ENCODE measurements around the gene KLF11.

The KLF11 gene

DNA sequence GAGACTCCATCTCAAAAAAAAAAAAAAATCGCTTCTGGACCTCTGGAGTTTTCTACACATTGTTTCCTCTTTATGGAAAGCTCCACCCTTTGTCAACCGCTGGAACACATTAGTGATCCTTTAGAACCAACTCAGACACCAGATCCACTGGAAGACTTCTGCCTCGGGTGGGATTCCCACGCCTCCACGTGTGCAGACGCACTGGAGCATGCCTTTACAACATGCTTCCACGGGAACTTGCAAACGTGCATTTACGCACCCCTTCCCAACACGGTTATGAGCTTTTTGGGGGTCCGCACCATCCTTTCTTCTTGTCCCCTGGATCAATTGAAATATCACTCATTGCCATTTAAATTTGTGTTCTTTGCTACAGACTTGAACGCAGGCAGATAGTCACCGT, 31.8 kb downstream of the KLF11 start:
- in situ Hi-C loops (cut with HindIII; ENCODE audit: low sequenced_read_pairs): no loop called here
- no peak overlapping the region for H3K4me3 ChIP-seq (ENCODE audit: low read depth, low read length)
- DNase-seq (ENCODE audit: low read depth): no peak
- TF ChIP-seq, protein P1, sequence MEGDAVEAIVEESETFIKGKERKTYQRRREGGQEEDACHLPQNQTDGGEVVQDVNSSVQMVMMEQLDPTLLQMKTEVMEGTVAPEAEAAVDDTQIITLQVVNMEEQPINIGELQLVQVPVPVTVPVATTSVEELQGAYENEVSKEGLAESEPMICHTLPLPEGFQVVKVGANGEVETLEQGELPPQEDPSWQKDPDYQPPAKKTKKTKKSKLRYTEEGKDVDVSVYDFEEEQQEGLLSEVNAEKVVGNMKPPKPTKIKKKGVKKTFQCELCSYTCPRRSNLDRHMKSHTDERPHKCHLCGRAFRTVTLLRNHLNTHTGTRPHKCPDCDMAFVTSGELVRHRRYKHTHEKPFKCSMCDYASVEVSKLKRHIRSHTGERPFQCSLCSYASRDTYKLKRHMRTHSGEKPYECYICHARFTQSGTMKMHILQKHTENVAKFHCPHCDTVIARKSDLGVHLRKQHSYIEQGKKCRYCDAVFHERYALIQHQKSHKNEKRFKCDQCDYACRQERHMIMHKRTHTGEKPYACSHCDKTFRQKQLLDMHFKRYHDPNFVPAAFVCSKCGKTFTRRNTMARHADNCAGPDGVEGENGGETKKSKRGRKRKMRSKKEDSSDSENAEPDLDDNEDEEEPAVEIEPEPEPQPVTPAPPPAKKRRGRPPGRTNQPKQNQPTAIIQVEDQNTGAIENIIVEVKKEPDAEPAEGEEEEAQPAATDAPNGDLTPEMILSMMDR (IDR thresholded peaks at IDR 0.05; ENCODE audit: low read depth, low read length, missing control alignments): no peak

DNA sequence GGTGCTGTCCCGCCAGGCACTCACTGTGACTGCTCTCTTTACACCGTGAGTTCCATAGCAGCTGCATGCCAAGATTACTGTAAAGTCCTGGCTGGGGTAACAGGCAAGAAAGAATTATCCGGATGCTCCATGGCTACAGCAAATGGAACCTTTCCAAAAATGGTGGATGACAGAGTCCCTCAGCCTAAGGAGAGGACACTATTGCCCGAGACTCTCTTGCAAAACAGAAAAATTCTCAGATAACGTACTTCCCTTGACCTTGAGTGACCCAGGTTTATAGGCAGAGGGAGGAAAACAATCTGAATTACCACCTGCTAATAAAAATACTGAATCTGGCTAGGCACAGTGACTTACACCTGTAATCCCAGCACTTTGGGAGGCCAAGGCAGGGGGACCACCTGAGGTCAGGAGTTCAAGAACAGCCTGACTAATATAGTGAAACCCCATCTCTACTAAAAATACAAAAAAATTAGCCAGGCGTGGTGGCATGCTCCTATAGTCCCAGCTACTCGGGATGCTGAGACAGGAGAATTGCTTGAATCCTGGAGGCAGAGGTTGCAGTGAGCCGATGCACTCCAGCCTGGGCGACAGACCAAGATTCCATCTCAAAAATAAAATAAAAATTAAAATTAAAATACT, 32.3 kb downstream of the KLF11 start:
- TF ChIP-seq, protein P1 (IDR thresholded peaks at IDR 0.05; ENCODE audit: low read depth, low read length, missing control alignments): no peak
- in situ Hi-C loops (cut with HindIII; ENCODE audit: low sequenced_read_pairs): no loop called here
- no peak for DNase-seq (ENCODE audit: low read depth)
- no peak overlapping the region for H3K4me3 ChIP-seq (ENCODE audit: low read depth, low read length)

DNA sequence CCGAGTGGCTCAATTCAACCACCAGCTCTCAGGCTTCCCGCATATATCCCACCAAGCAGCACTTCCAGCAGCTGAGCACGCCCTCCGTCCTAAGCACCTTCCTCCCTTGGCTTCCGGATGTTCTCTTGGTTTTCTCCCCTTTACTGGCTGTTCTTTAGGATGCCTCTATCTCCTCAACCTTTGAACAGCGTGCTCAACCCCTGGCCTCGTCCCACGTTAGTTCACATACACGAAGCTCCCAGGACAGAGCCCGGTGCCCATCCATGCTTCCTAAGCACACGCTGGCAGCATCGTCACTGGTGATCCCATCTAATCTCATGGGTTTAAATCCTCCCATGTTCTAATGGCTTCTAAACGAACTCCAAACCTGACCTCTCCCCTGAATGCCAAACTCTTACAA, 33.2 kb downstream of the KLF11 start:
- in situ Hi-C loops (cut with HindIII; ENCODE audit: low sequenced_read_pairs): no loop called here
- no peak overlapping the region for H3K4me3 ChIP-seq (ENCODE audit: low read depth, low read length)
- TF ChIP-seq, protein P1 (IDR thresholded peaks at IDR 0.05; ENCODE audit: low read depth, low read length, missing control alignments): no peak
- DNase-seq (ENCODE audit: low read depth): no peak

DNA sequence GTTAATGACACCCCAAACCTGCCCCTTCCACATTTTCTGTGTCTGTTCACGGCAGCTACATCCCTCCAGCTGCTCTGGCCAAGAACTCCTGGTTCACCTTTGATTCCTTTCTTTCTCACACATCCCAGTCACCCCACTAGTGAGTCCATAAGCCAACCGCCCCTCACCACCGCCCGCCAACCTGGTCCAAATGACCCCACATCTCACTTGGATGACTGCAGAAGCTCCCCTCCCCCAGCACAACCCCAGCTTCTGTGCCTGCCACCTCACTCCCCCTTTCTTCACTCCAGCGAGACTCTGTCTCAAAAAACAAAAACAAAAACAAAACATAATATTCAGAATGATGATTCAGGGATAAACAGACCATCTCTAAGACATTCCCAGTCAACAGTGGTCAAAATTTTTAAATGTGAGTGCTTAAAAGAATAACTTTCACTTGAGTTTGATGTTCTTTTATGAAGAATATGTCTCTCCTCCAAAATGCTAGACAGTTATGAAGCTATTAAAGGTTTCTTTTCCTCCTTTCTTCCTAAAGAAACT, 33.7 kb downstream of the KLF11 start:
- in situ Hi-C loops (cut with HindIII; ENCODE audit: low sequenced_read_pairs): no loop called here
- H3K4me3 ChIP-seq (ENCODE audit: low read depth, low read length): no peak overlapping the region
- TF ChIP-seq, protein P1 (IDR thresholded peaks at IDR 0.05; ENCODE audit: low read depth, low read length, missing control alignments): no peak
- no peak for DNase-seq (ENCODE audit: low read depth)

DNA sequence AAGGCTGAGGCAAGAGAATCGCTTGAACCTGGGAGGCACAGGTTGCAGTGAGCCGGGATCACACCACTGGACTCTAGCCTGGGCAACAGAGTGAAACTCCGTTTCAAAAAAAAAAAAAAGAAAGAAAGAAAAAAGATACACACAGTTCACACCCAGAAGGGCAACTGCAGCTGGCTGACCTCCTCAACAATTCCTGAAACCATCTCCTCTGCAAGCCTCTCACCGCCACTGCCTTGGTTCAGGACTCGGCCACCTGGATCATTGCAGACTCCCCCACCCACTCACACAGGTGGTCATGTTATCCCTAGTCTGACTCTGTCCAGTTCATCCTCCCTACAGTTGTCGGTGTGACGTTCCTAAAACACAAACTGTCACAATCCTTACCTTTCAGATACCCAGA, 34.7 kb downstream of the KLF11 start:
- no peak for DNase-seq (ENCODE audit: low read depth)
- TF ChIP-seq, protein P1 (IDR thresholded peaks at IDR 0.05; ENCODE audit: low read depth, low read length, missing control alignments): no peak
- in situ Hi-C loops (cut with HindIII; ENCODE audit: low sequenced_read_pairs): no loop called here
- H3K4me3 ChIP-seq (ENCODE audit: low read depth, low read length): no peak overlapping the region

DNA sequence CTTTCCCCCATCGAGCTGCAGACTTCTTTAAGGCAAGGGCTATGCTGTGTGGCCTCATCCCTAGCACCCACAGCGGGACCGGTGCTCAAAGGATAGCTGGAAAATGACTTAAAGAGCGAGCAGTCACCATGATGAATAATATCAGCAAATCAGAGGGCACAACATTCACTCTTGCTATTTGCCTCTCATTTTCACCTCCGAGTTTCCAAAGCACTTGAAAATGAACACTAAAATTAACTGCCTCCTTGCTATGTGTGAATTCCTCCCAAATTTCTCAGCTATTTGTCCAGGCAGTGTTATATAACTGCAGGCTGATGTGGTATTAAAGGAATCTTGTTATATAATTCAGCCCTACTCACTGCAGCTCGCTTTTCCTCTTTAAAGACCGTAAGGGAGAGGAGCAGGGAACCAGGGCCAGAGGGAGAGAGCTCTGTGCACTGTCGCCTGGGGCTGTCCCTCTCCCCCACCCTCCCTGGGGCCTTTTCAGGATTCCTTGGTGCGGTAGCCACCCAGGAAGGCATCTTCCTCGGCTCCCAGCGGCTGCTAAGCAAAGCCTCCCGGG, 35.4 kb downstream of the KLF11 start:
- DNase-seq (ENCODE audit: low read depth): no peak
- H3K4me3 ChIP-seq (ENCODE audit: low read depth, low read length): peak overlapping the region; percentile 36
- in situ Hi-C loops (cut with HindIII; ENCODE audit: low sequenced_read_pairs): no loop called here
- TF ChIP-seq, protein P1 (IDR thresholded peaks at IDR 0.05; ENCODE audit: low read depth, low read length, missing control alignments): no peak
